Measurements from ENCODE around the gene ILF3. TPM values are rescaled to one million over a fixed set of nuclear protein-coding genes. Genes with fewer than 3 reads are reported as not detected.

Gene ILF3
- total RNA-seq, 3 donors from 2014 or later (not counting 1 experiment from before 2014, with no cell fraction given) = 329 to 365 (median 332) TPM

GRCh38 chr19:10651851-10652250 lies 2.3 kb upstream of the ILF3 start:
- H3K4me3 ChIP-seq (ENCODE audit: low read length) = no peak overlapping the region
- H3K27ac Mint-ChIP-seq = peak overlapping the region; percentile 70 to 98
- H3K36me3 Mint-ChIP-seq = no peaks in the 10 kb centered on the region

GRCh38 chr19:10653482-10653731 lies 739 bp upstream of the ILF3 start:
- 0% methylated on average over 18 of the region's 18 CpGs for WGBS (ENCODE audit: insufficient coverage)
- Histone ChIP-seq H3K4me1 (ENCODE audit: control insufficient read depth, insufficient read depth, low read length) (peaks cover 38% of the 10 kb centered on the region), H3K27me3 (ENCODE audit: control insufficient read depth, insufficient read depth, low read length) (no peaks in the 10 kb centered on the region), H3K4me3 (ENCODE audit: low read length) (peak overlapping the region; percentile 100), H3K36me3 (ENCODE audit: control insufficient read depth, insufficient read depth, low read length) (peaks cover 4% of the 10 kb centered on the region), H3K27ac (ENCODE audit: low read length) (peak overlapping the region; percentile 100), H3K9me3 (ENCODE audit: control insufficient read depth, insufficient read depth, low read length) (no peaks in the 10 kb centered on the region)
- H3K27ac Mint-ChIP-seq = peak overlapping the region; percentile 97 to 98
- no peak for TF ChIP-seq CTCF (IDR thresholded peaks at IDR 0.05)
- H3K4me1 Mint-ChIP-seq = peaks cover 31 to 42% of the 10 kb centered on the region in 2 donors
- H3K9me3 Mint-ChIP-seq = no peaks in the 10 kb centered on the region
- H3K36me3 Mint-ChIP-seq = no peaks in the 10 kb centered on the region
- DNase-seq (no peak), ATAC-seq (no peak)
- H3K4me3 Mint-ChIP-seq = peak overlapping the region; percentile 90
- intact Hi-C loops (cut with micrococcal nuclease) = loop anchor here (1.0 to 5.0 kb wide), 6 partner anchors 51 to 231 kb away; partner anchors contain the start of genes CDKN2D, KEAP1, KRI1 and PDE4A
- H3K27me3 Mint-ChIP-seq (ENCODE audit: low read depth in 2 of 2) = no peaks in the 10 kb centered on the region

More at GRCh38 chr19:10651851-10652250, 2.3 kb upstream of the ILF3 start:
- WGBS (ENCODE audit: insufficient coverage) = 96% methylated on average over 4 of the region's 4 CpGs
- H3K9me3 Mint-ChIP-seq = no peaks in the 10 kb centered on the region
- H3K27me3 Mint-ChIP-seq (ENCODE audit: low read depth in 2 of 2) = no peaks in the 10 kb centered on the region
- H3K9me3 ChIP-seq (ENCODE audit: control insufficient read depth, insufficient read depth, low read length) = no peaks in the 10 kb centered on the region
- peak overlapping the region; percentile 35 for H3K4me3 Mint-ChIP-seq
- intact Hi-C loops (cut with micrococcal nuclease) = loop anchor here (2.0 to 5.0 kb wide), 5 partner anchors 49 to 230 kb away; partner anchors contain the start of genes CDKN2D, KEAP1, KRI1 and PDE4A
- peaks cover 4% of the 10 kb centered on the region for H3K36me3 ChIP-seq (ENCODE audit: control insufficient read depth, insufficient read depth, low read length)
- DNase-seq (peak in 1 of 2 donors; percentile 29), ATAC-seq (no peak)
- peak overlapping the region; percentile 100 for H3K27ac ChIP-seq (ENCODE audit: low read length)
- no peaks in the 10 kb centered on the region for H3K27me3 ChIP-seq (ENCODE audit: control insufficient read depth, insufficient read depth, low read length)
- peaks cover 34% of the 10 kb centered on the region for H3K4me1 ChIP-seq (ENCODE audit: control insufficient read depth, insufficient read depth, low read length)
- peaks cover 26 to 41% of the 10 kb centered on the region in 2 donors for H3K4me1 Mint-ChIP-seq
- TF ChIP-seq CTCF (IDR thresholded peaks at IDR 0.05) = no peak

GRCh38 chr19:10654610-10655456 lies 687 bp downstream of the ILF3 start:
- H3K4me1 Mint-ChIP-seq = peaks cover 33 to 40% of the 10 kb centered on the region in 2 donors
- peak in 1 of 2 donors; percentile 83 for DNase-seq
- no peaks in the 10 kb centered on the region for H3K9me3 ChIP-seq (ENCODE audit: control insufficient read depth, insufficient read depth, low read length)
- peak overlapping the region; percentile 82 for H3K4me3 ChIP-seq (ENCODE audit: low read length)
- no peaks in the 10 kb centered on the region for H3K9me3 Mint-ChIP-seq
- H3K36me3 Mint-ChIP-seq = no peaks in the 10 kb centered on the region
- H3K4me1 ChIP-seq (ENCODE audit: control insufficient read depth, insufficient read depth, low read length) = peaks cover 42% of the 10 kb centered on the region
- no peaks in the 10 kb centered on the region for H3K27me3 Mint-ChIP-seq (ENCODE audit: low read depth in 2 of 2)
- H3K27ac Mint-ChIP-seq = peak overlapping the region; percentile 97 to 98
- no peaks in the 10 kb centered on the region for H3K27me3 ChIP-seq (ENCODE audit: control insufficient read depth, insufficient read depth, low read length)
- H3K27ac ChIP-seq (ENCODE audit: low read length) = peak overlapping the region; percentile 95
- ATAC-seq = peak; percentile 21 to 28 (median 23)
- 0% methylated on average over 71 of the region's 73 CpGs for WGBS (ENCODE audit: insufficient coverage)
- TF ChIP-seq CTCF (IDR thresholded peaks at IDR 0.05) = no peak
- intact Hi-C loops (cut with micrococcal nuclease) = loop anchor here (5.0 kb wide), 3 partner anchors 42 to 233 kb away; partner anchors contain the start of genes CDKN2D, KRI1 and PDE4A
- H3K36me3 ChIP-seq (ENCODE audit: control insufficient read depth, insufficient read depth, low read length) = peaks cover 4% of the 10 kb centered on the region
- H3K4me3 Mint-ChIP-seq = peak overlapping the region; percentile 91

Data from natural killer cell (primary cell).